Activated CD8-positive, alpha-beta T cell treated with anti-CD3 and anti-CD28 coated beads for 36 hours (primary cell): Measurements from ENCODE around the gene LEFTY2. TPM values are rescaled to one million over a fixed set of nuclear protein-coding genes. Genes with fewer than 3 reads are reported as not detected.
A peak's percentile ranks its signal among the peaks of the same experiment; 100 is the strongest.

Experiments
- ATAC-seq: fragments of 200-7000 bp; cut with Tn5 transposase; one replicate; pipeline ENCODE4 v1.10.0; 2021; ENCODE audit warnings: mild to moderate bottlenecking, moderate library complexity
- CTCF ChIA-PET: fragments of 350-600 bp; sonication (Branson Sonifier 250); formaldehyde crosslinking; loops from one replicate; lab custom pipeline; 2021; ENCODE audit warnings: antibody characterized with exemption; lab: Charles Lee
- POLR2A ChIA-PET: fragments of 350-600 bp; sonication (Branson Sonifier 250); formaldehyde crosslinking; loops from one replicate; lab custom pipeline; 2021; ENCODE audit warnings: antibody characterized with exemption; lab: Charles Lee
- DNase-seq: peaks from one replicate; pipeline ENCODE4 v3.0.0-alpha.2; 2020
- H3K27ac Mint-ChIP-seq: one replicate; pipeline ENCODE4 v1.8.0; 2021; ENCODE audit warnings: mild to moderate bottlenecking, mixed read lengths
- H3K27me3 Mint-ChIP-seq: one replicate; pipeline ENCODE4 v1.8.0; 2021; ENCODE audit warnings: mixed read lengths
- H3K36me3 Mint-ChIP-seq: one replicate; pipeline ENCODE4 v1.8.0; 2021; ENCODE audit warnings: low read depth, mixed read lengths
- H3K4me1 Mint-ChIP-seq: one replicate; pipeline ENCODE4 v1.8.0; 2021; ENCODE audit warnings: low read depth, mixed read lengths
- H3K4me3 Mint-ChIP-seq: one replicate; pipeline ENCODE4 v1.8.0; 2021; ENCODE audit warnings: mild to moderate bottlenecking, moderate library complexity, mixed read lengths
- H3K9me3 Mint-ChIP-seq: one replicate; pipeline ENCODE4 v1.8.0; 2021; ENCODE audit warnings: mixed read lengths
- intact Hi-C: fragments of 100-400 bp; cut with micrococcal nuclease; formaldehyde crosslinking; loops from one replicate; pipeline ENCODE4 v1.10.0; 2022
- total RNA-seq, 2 experiments: library from RNA; stranded (reverse); gene quantifications; one replicate each; pipeline ENCODE4 v1.2.3, GENCODE V29; 2021
- TF ChIP-seq, protein P1 (sequence below): fragments of 200-600 bp; IDR thresholded peaks from one replicate; pipeline ENCODE4 v1.8.0; 2022; ENCODE audit warnings: antibody characterized with exemption, mild to moderate bottlenecking

The LEFTY2 gene
- total RNA-seq, 2 experiments from 2014 or later, result not detected

DNA sequence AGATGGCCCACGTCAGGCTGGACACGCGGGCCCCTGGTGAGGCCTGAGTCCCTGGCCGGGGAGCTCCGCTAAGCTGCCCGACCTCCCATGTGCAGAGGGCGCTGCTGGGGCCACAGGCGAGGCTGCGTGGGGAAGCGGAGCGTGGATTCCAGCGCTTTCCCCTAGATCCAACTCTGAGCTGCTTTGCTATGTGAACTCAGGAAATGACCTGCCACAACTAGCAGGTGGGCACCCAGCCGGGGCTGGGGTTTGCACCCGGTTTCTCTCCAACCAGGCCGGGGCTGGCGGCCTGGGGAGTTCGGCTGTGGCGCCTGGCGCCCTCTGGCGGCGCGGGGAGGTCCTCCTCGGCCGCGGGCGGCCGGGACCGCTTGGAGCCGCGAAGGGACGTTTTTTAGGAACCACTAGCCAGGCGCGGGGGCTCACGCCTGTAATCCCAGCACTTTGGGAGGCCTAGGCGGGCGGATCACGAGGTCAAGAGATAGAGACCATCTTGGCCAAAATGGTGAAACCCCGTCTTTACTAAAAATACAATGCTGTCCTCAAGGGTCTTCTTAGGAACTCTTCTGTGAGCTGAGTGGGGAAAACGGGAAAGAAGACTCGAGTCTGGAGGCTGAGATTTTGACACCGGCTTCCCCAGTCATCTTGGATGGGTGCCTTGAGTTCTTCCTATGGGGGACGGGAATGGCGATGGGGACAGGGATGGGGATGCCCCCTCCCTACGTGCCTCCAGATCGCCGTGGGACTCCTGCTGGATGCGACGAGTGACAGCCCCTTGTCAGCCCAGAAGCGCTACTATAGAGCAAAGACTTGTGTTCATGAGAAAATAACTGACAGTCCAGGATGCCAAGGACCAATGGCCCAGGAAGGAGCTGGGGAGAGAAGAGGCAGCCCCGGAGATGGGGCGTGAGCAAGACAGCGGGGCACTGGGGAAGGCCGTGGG, 29.6 kb downstream of the LEFTY2 start:
- POLR2A ChIA-PET, result interaction anchor here (0.8 to 1.3 kb wide), 5 partner anchors 12 to 142 kb away, joined by 3 to 5 read pairs (median 3); partner anchors contain the start of genes PYCR2 and SRP9
- H3K27me3 Mint-ChIP-seq, result no peaks in the 10 kb centered on the region
- ATAC-seq (peak; percentile 94), DNase-seq (peak; percentile 78)
- H3K9me3 Mint-ChIP-seq, result no peaks in the 10 kb centered on the region
- TF ChIP-seq, protein P1, sequence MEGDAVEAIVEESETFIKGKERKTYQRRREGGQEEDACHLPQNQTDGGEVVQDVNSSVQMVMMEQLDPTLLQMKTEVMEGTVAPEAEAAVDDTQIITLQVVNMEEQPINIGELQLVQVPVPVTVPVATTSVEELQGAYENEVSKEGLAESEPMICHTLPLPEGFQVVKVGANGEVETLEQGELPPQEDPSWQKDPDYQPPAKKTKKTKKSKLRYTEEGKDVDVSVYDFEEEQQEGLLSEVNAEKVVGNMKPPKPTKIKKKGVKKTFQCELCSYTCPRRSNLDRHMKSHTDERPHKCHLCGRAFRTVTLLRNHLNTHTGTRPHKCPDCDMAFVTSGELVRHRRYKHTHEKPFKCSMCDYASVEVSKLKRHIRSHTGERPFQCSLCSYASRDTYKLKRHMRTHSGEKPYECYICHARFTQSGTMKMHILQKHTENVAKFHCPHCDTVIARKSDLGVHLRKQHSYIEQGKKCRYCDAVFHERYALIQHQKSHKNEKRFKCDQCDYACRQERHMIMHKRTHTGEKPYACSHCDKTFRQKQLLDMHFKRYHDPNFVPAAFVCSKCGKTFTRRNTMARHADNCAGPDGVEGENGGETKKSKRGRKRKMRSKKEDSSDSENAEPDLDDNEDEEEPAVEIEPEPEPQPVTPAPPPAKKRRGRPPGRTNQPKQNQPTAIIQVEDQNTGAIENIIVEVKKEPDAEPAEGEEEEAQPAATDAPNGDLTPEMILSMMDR, result peak; percentile 93
- H3K27ac Mint-ChIP-seq, result no peak overlapping the region
- peaks cover 1% of the 10 kb centered on the region for H3K36me3 Mint-ChIP-seq
- H3K4me3 Mint-ChIP-seq, result no peak overlapping the region
- H3K4me1 Mint-ChIP-seq, result peaks cover 17% of the 10 kb centered on the region
- intact Hi-C loops, result loop anchor here (5.0 kb wide), 3 partner anchors 44 to 434 kb away; partner anchors contain the start of gene SRP9
- CTCF ChIA-PET, result interaction anchor here (0.6 to 3.4 kb wide), 36 partner anchors 9 to 508 kb away, joined by 3 to 37 read pairs (median 4); partner anchors contain the start of genes LEFTY1, PYCR2, SRP9 and TMEM63A

DNA sequence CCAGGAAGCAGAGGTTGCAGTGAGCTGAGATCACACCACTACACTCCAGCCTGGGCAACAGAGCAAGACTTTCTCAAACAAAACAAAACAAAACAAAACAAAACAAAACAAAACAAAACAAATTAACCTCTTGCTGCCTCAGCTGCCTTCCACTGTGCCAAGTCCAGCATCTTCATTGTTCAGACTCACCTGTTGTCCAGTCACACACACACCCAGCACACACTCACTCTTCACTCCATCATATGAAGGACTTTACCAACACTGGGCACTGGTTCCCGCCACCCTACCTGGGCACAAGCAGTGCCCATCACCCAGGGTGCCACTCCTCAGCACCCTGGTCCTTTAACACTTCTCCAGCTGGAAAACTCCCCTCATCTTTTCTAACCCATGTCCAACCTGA, 31.5 kb downstream of the LEFTY2 start:
- POLR2A ChIA-PET, result no interaction called here
- Mint-ChIP-seq H3K27ac (no peak overlapping the region), H3K27me3 (no peaks in the 10 kb centered on the region), H3K9me3 (no peaks in the 10 kb centered on the region), H3K4me3 (no peak overlapping the region), H3K4me1 (peaks cover 22% of the 10 kb centered on the region), H3K36me3 (no peaks in the 10 kb centered on the region)
- TF ChIP-seq, protein P1, result no peak
- CTCF ChIA-PET, result interaction anchor here (0.9 to 3.4 kb wide), 4 partner anchors 12 to 436 kb away, joined by 3 to 32 read pairs (median 16); partner anchors contain the start of gene TMEM63A
- no peak for DNase-seq
- no peak for ATAC-seq
- intact Hi-C loops, result no loop called here

DNA sequence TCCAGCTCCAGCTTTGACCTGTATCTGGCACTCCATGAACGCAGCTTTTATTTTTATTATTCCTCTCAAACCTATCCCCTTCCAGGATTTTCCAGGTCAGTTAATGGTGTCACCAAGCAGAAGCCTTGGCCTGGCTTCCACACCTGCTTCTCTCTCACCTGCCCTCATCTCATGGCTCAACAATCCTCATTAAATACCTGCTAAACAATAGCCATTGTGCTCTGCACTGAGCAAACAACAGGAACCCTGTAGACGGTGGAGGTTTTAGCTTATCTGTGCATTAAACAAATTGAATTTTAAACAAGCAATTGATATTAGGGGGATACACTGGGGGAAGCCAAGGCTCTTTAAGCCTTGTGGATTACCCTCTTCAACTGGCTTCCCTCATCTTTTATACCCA, 32.2 kb downstream of the LEFTY2 start:
- Mint-ChIP-seq H3K27ac (no peak overlapping the region), H3K4me3 (no peak overlapping the region), H3K36me3 (no peaks in the 10 kb centered on the region), H3K4me1 (peaks cover 22% of the 10 kb centered on the region), H3K27me3 (no peaks in the 10 kb centered on the region), H3K9me3 (no peaks in the 10 kb centered on the region)
- no peak for ATAC-seq
- intact Hi-C loops, result no loop called here
- DNase-seq, result no peak
- CTCF ChIA-PET, result interaction anchor here (1.3 kb wide), 1 partner anchor 13 kb away, joined by 4 read pairs; no protein-coding TSS in a partner anchor
- TF ChIP-seq, protein P1, result no peak
- POLR2A ChIA-PET, result interaction anchor here (0.7 kb wide), 1 partner anchor 12 kb away, joined by 3 read pairs; no protein-coding TSS in a partner anchor

DNA sequence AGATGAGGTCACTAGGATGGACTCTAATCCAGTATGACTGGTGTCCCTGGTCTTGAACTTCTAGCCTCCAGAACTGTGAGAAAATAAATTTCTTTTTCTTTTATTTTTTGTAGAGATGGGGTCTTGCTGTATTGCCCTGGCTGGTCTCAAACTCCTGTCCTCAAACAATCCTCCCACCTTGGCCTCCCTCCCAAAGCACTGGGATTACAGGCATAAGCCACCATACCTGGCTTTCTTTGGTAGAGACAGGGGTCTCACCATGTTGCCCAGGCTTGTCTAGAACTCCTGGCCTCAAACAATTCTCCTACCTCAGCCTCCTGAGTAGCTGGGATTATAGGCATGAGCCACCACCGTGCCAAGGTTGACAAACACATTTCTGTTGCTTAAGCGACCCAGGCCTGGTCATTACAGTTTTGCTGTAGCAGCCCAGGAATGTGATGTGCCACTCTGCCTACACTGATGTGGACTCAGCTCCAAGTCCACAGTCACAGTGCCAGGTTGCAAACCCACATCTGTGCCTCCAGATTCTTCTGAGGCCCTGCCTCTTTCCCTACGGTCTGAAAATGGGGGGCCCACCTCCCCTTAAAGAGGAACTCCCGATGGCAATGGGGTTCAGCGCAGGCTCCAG, 32.9 kb downstream of the LEFTY2 start:
- H3K27ac Mint-ChIP-seq, result no peak overlapping the region
- intact Hi-C loops, result no loop called here
- H3K36me3 Mint-ChIP-seq, result no peaks in the 10 kb centered on the region
- H3K9me3 Mint-ChIP-seq, result no peaks in the 10 kb centered on the region
- DNase-seq, result no peak
- no peak for ATAC-seq
- TF ChIP-seq, protein P1, result no peak
- ChIA-PET POLR2A (interaction anchor here (0.7 kb wide), 1 partner anchor 12 kb away, joined by 3 read pairs; no protein-coding TSS in a partner anchor), CTCF (interaction anchor here (1.3 kb wide), 1 partner anchor 14 kb away, joined by 4 read pairs; no protein-coding TSS in a partner anchor)
- peaks cover 22% of the 10 kb centered on the region for H3K4me1 Mint-ChIP-seq
- no peaks in the 10 kb centered on the region for H3K27me3 Mint-ChIP-seq
- H3K4me3 Mint-ChIP-seq, result no peak overlapping the region
